OCI-LY3 (cell line): ENCODE results near the gene TMEM269.

Experiments used
- H2AFZ ChIP-seq: fragments of 200-600, 300-600 bp; shearing (Covaris generic); 2 replicates; pipeline ENCODE4 v1.6.0; 2014; ENCODE audit warnings: antibody characterized with exemption, low read depth, low read length
- H3K27ac ChIP-seq: fragments of 200-600, 300-600 bp; sonication (generic); 2 replicates; pipeline ENCODE4 v1.5.1; 2014; ENCODE audit warnings: mild to moderate bottlenecking, low read length, moderate library complexity, mixed read lengths
- H3K27me3 ChIP-seq: fragments of 200-600, 300-600 bp; sonication (generic); 2 replicates; pipeline ENCODE4 v1.6.1; 2014; ENCODE audit warnings: low read depth, low read length, mixed read lengths
- H3K36me3 ChIP-seq: fragments of 200-600, 300-600 bp; sonication (generic); replicated peaks from 2 replicates; pipeline ENCODE3; 2014; ENCODE audit warnings: low read depth, low read length, mixed read lengths
- H3K4me1 ChIP-seq: fragments of 300-600, 200-600 bp; sonication (generic); 2 replicates; pipeline ENCODE4 v1.6.1; 2014; ENCODE audit warnings: low read length, mixed read lengths
- H3K4me2 ChIP-seq: fragments of 200-600, 300-600 bp; sonication (generic); 2 replicates; pipeline ENCODE4 v1.6.1; 2014; ENCODE audit warnings: low read length, mixed read lengths
- H3K4me3 ChIP-seq: fragments of 300-600, 200-600 bp; sonication (generic); 2 replicates; pipeline ENCODE4 v1.5.1; 2014; ENCODE audit warnings: antibody characterized with exemption, mild to moderate bottlenecking, low read length, moderate library complexity
- H3K79me2 ChIP-seq: fragments of 300-600, 200-600 bp; shearing (Covaris generic); 2 replicates; pipeline ENCODE4 v1.6.1; 2014; ENCODE audit warnings: mild to moderate bottlenecking, low read length, mixed read lengths
- H3K9ac ChIP-seq: fragments of 300-600, 200-600 bp; shearing (Covaris generic); 2 replicates; pipeline ENCODE4 v1.6.0; 2014; ENCODE audit warnings: mild to moderate bottlenecking, low read length, moderate library complexity
- H3K9me3 ChIP-seq: fragments of 200-600, 300-600 bp; shearing (Covaris generic); 2 replicates; pipeline ENCODE4 v1.6.1; 2014; ENCODE audit warnings: low read length, mixed read lengths; ENCODE audit not compliant: insufficient read depth
- H4K20me1 ChIP-seq: fragments of 200-600, 300-600 bp; sonication (generic); 2 replicates; pipeline ENCODE4 v1.6.1; 2016; ENCODE audit warnings: low read length, mixed read lengths; ENCODE audit not compliant: insufficient read depth
- EZH2phosphoT487 ChIP-seq: fragments of 200-600 bp; shearing (Covaris generic); IDR thresholded peaks from 2 replicates; pipeline ENCODE4 v1.6.1; 2018; ENCODE audit warnings: antibody characterized with exemption, mixed run types, low read depth
- TF ChIP-seq, protein P1 (sequence below): fragments of 200-600, 300-600 bp; sonication (generic); IDR thresholded peaks from 2 replicates; pipeline ENCODE4 v1.5.1; 2014; ENCODE audit warnings: antibody characterized with exemption, low read length, low read depth

The TMEM269 gene

DNA sequence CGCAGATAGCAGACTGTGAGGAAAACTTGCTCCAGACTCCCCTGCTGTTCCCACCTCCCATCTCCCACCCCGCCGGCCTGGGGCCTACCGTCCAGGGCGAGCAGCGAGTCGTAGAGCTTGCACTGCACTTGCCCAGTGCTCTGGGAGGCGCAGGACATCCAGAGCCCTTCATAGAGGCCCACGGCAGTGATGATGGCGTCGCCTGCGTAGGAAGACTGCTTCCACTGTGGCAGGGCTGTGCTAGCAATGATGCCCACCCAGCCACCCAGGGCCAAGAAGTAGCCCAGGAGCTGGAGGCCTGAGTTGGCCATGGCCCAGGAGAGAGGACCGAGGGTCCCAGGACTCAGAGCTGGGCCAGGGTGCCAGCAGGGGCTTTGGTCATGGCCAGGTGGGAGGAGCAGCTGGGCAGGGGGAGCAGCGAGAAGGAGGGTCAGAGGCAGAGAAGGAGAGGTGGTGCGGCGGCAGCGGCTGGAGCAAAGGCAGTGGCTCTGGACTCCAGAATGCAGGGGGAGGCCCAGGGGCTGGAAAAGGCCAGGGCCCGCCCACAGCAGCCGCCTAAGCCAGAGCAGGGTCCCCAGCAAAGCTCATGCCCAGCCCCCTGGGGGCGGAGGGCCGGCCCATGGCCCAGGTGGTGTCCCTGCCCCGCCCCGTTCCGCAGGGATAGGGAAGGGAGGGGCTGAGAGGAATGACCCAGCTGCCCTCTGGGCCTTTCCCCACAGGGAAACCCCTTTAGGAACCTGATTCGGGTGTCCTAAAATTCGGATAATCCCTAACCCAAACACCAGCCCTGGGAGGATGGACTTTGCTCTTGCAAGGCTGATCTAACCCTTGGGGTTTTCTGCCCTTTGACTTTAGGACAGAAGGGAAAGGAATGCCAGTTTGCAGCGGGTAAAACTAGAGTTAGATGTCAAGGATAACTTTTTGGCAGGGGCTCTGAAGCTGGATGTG is 44.8 kb upstream of the TMEM269 start, which contains the start of gene CLDN19:
TSS of gene CLDN19 (minus strand) at position 484 of the 948 bp plus-strand sequence. CDS start at position 311, 173 bp downstream.
- Histone ChIP-seq H3K4me1 (peaks cover 7% of the 10 kb centered on the region), H3K4me2 (no peak within 1 kb of the TSS), H4K20me1 (no peaks in the 10 kb centered on the region), H3K27me3 (no peaks in the 10 kb centered on the region), H2AFZ (no peak within 1 kb of the TSS), H3K9me3 (no peaks in the 10 kb centered on the region), H3K9ac (no peak within 1 kb of the TSS), H3K27ac (no peak within 1 kb of the TSS), H3K79me2 (no peaks in the 10 kb centered on the region), H3K4me3 (no peak within 1 kb of the TSS), H3K36me3 (no peaks in the 10 kb centered on the region)
- TF ChIP-seq, protein P1, sequence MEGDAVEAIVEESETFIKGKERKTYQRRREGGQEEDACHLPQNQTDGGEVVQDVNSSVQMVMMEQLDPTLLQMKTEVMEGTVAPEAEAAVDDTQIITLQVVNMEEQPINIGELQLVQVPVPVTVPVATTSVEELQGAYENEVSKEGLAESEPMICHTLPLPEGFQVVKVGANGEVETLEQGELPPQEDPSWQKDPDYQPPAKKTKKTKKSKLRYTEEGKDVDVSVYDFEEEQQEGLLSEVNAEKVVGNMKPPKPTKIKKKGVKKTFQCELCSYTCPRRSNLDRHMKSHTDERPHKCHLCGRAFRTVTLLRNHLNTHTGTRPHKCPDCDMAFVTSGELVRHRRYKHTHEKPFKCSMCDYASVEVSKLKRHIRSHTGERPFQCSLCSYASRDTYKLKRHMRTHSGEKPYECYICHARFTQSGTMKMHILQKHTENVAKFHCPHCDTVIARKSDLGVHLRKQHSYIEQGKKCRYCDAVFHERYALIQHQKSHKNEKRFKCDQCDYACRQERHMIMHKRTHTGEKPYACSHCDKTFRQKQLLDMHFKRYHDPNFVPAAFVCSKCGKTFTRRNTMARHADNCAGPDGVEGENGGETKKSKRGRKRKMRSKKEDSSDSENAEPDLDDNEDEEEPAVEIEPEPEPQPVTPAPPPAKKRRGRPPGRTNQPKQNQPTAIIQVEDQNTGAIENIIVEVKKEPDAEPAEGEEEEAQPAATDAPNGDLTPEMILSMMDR: no peak
- TF ChIP-seq EZH2phosphoT487: no peak

DNA sequence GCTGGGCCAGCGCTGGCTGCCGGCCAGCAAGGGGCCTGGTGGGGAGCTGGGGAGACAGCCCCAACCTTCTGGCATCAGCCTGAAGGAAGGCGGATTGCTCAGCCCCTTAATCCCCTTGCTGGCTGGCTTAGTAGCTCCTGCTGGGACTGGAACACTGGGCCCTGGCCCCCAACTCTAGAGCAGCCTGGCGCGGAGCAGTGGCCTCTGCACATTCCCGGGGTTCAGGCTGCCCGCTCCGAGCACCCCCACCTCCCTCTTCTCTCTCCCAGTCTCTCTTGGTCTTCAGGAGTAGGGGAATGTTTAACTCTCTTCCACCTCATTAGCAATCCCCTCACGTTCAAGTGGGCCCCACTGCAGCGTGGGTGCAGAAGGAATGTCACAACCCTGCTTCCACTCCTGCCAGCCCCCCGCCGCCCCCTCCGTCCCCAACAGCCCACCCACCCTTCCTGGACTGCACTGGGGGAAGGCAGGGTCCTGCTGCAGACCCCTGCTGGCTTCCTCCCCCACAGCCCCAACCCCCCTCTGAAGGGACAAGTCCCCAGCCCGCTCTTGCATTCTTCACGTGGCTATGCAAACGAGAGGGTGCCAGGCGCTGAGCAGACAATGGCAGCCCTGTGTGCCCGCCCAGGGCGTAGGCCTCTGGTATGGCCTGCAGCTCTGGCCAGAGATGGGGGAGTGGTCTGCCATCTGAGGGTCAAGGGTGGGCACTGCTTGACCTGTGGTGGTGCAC is 43.8 kb upstream of the TMEM269 start:
- Histone ChIP-seq H2AFZ (no peak overlapping the region), H3K4me3 (no peak overlapping the region), H3K36me3 (peaks cover under 1% of the 10 kb centered on the region), H3K4me2 (no peak overlapping the region), H4K20me1 (no peaks in the 10 kb centered on the region), H3K27ac (no peak overlapping the region), H3K9me3 (no peaks in the 10 kb centered on the region), H3K9ac (no peak overlapping the region), H3K27me3 (no peaks in the 10 kb centered on the region), H3K4me1 (peaks cover 7% of the 10 kb centered on the region), H3K79me2 (no peaks in the 10 kb centered on the region)
- TF ChIP-seq, protein P1: no peak
- TF ChIP-seq EZH2phosphoT487: no peak

DNA sequence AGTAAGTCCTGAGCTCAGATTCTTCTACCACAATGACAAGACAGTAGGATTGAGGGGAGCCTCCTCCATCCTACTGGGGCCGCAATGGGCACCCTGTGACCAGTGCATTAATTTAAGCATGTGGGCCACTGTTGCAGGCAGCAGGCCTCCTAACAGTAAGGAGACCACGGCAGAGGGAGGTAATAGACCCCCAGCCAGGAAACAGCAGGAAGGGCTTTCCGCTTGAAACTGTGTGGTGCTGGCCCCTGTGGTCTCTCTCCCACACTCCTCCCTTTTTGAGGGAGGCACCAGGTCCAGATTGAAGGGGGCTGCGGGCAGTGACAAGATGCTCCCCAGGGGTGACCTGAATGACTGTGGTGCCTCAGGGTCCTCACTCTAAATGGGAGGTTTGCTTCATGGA is 43.1 kb upstream of the TMEM269 start:
- Histone ChIP-seq H3K9me3 (no peaks in the 10 kb centered on the region), H3K27me3 (no peaks in the 10 kb centered on the region), H3K36me3 (peaks cover 3% of the 10 kb centered on the region), H4K20me1 (no peaks in the 10 kb centered on the region), H3K27ac (no peak overlapping the region), H3K4me1 (peaks cover 7% of the 10 kb centered on the region), H3K4me3 (no peak overlapping the region), H2AFZ (no peak overlapping the region), H3K4me2 (no peak overlapping the region), H3K79me2 (no peaks in the 10 kb centered on the region), H3K9ac (no peak overlapping the region)
- TF ChIP-seq EZH2phosphoT487: no peak

DNA sequence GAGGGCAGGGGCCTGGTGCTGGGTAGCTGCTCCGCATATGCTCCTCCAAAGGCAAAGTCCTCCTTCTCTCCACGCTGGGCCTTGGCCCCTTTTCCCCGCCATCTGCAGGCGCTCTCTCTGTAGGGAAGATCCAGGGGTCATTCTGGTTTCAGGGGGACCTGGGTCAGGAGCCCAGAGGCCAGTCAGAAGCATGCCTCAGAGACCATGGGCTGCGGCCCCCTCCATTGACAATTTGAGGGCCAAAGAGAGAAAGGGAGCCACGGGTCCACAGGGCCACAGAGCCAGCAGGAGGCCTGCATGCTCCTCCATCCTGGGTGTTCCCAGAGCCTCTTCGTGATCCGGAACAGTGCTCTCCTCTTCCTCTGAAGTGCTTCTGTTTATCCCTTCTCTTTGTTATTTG is 42.6 kb upstream of the TMEM269 start:
- no peak overlapping the region for H2AFZ ChIP-seq
- H3K4me3 ChIP-seq: no peak overlapping the region
- no peaks in the 10 kb centered on the region for H4K20me1 ChIP-seq
- H3K9me3 ChIP-seq: no peaks in the 10 kb centered on the region
- H3K4me2 ChIP-seq: no peak overlapping the region
- no peaks in the 10 kb centered on the region for H3K27me3 ChIP-seq
- TF ChIP-seq EZH2phosphoT487: no peak
- TF ChIP-seq, protein P1: no peak
- H3K27ac ChIP-seq: no peak overlapping the region
- peaks cover 4% of the 10 kb centered on the region for H3K4me1 ChIP-seq
- H3K79me2 ChIP-seq: no peaks in the 10 kb centered on the region
- no peak overlapping the region for H3K9ac ChIP-seq
- H3K36me3 ChIP-seq: peaks cover 3% of the 10 kb centered on the region
